HG02970 (cell line): Measurements from ENCODE around the gene CDAN1.

ENCODE experiments used
- ATAC-seq: cut with Tn5 transposase; IDR thresholded peaks from one replicate; pipeline ENCODE4 v1.9.1; 2021; ENCODE audit warnings: mild to moderate bottlenecking, moderate library complexity, moderate number of reproducible peaks; ENCODE audit not compliant: unreplicated experiment, low FRiP score

The CDAN1 gene

GRCh38 chr15:42674472-42674871 is 62.5 kb downstream of the CDAN1 start:
- ATAC-seq = no peak
